H9 (cell line): ENCODE results near the gene KLRC4. TPM values are rescaled to one million over a fixed set of nuclear protein-coding genes. Genes with fewer than 3 reads are reported as not detected.

Experiments used
- DNase-seq: peaks from one replicate; pipeline ENCODE4 v3.0.0-alpha.2; 2017
- H2AFZ ChIP-seq: one replicate; pipeline ENCODE4 v1.6.1; 2013; ENCODE audit warnings: mild to moderate bottlenecking, low read length, control low read depth, moderate library complexity
- H2AK5ac ChIP-seq: 2 replicates; pipeline ENCODE4 v1.6.1; 2013; ENCODE audit warnings: low read length, control low read depth, mixed read lengths; ENCODE audit not compliant: insufficient read length
- H2BK120ac ChIP-seq: one replicate; pipeline ENCODE4 v1.6.1; 2013; ENCODE audit warnings: low read depth, mild to moderate bottlenecking, low read length, control low read depth, inconsistent platforms; ENCODE audit not compliant: poor library complexity, severe bottlenecking
- H2BK12ac ChIP-seq: 2 replicates; pipeline ENCODE4 v1.6.1; 2013; ENCODE audit warnings: low read length, control low read depth, mixed read lengths, low read depth; ENCODE audit not compliant: insufficient read length
- H2BK15ac ChIP-seq: 2 replicates; pipeline ENCODE4 v1.6.1; 2013; ENCODE audit warnings: low read depth, low read length, control low read depth
- H2BK20ac ChIP-seq: one replicate; pipeline ENCODE4 v1.6.1; 2013; ENCODE audit warnings: low read depth, mild to moderate bottlenecking, low read length, control low read depth, inconsistent platforms; ENCODE audit not compliant: poor library complexity, severe bottlenecking
- H2BK5ac ChIP-seq: 2 replicates; pipeline ENCODE4 v1.6.1; 2013; ENCODE audit warnings: low read length, control low read depth, mixed read lengths; ENCODE audit not compliant: insufficient read length
- H3K14ac ChIP-seq: 2 replicates; pipeline ENCODE4 v1.6.1; 2013; ENCODE audit warnings: low read length, control low read depth; ENCODE audit not compliant: insufficient read depth
- H3K18ac ChIP-seq: 2 replicates; pipeline ENCODE4 v1.6.1; 2013; ENCODE audit warnings: low read depth, mild to moderate bottlenecking, mixed read lengths, low read length, control low read depth; ENCODE audit not compliant: insufficient read length
- H3K23ac ChIP-seq: 2 replicates; pipeline ENCODE4 v1.6.1; 2013; ENCODE audit warnings: low read length, control low read depth, mixed read lengths, low read depth; ENCODE audit not compliant: insufficient read length
- H3K23me2 ChIP-seq: 2 replicates; pipeline ENCODE4 v1.6.1; 2013; ENCODE audit warnings: low read depth, mild to moderate bottlenecking, mixed read lengths, low read length, control low read depth; ENCODE audit not compliant: insufficient read length, poor library complexity, severe bottlenecking
- H3K27ac ChIP-seq: 2 replicates; pipeline ENCODE4 v1.5.1; 2013; ENCODE audit warnings: low read length, control low read depth, mixed read lengths, low read depth; ENCODE audit not compliant: insufficient read length
- H3K27me3 ChIP-seq: 2 replicates; pipeline ENCODE4 v1.6.1; 2013; ENCODE audit warnings: low read length, control low read depth, inconsistent platforms; ENCODE audit not compliant: insufficient read depth
- H3K4ac ChIP-seq: 2 replicates; pipeline ENCODE4 v1.6.1; 2013; ENCODE audit warnings: low read depth, mild to moderate bottlenecking, control low read depth, inconsistent platforms, low read length, moderate library complexity
- H3K4me1 ChIP-seq: 2 replicates; pipeline ENCODE4 v1.6.1; 2013; ENCODE audit warnings: low read length, control low read depth, inconsistent platforms; ENCODE audit not compliant: insufficient read depth
- H3K4me2 ChIP-seq: 2 replicates; pipeline ENCODE4 v1.6.1; 2013; ENCODE audit warnings: low read length, control low read depth, mixed read lengths; ENCODE audit not compliant: insufficient read length, insufficient read depth
- H3K56ac ChIP-seq: 2 replicates; pipeline ENCODE4 v1.6.1; 2013; ENCODE audit warnings: low read depth, mild to moderate bottlenecking, mixed read lengths, low read length, control low read depth; ENCODE audit not compliant: insufficient read length
- H3K79me1 ChIP-seq: 2 replicates; pipeline ENCODE4 v1.6.1; 2013; ENCODE audit warnings: low read depth, mild to moderate bottlenecking, moderate library complexity, low read length, control low read depth, inconsistent platforms; ENCODE audit not compliant: insufficient read depth, poor library complexity, severe bottlenecking
- H3K79me2 ChIP-seq: 2 replicates; pipeline ENCODE4 v1.6.1; 2013; ENCODE audit warnings: low read length, control low read depth, inconsistent platforms; ENCODE audit not compliant: insufficient read depth
- H3K9ac ChIP-seq: 2 replicates; pipeline ENCODE4 v1.6.1; 2013; ENCODE audit warnings: low read length, control low read depth, mixed read lengths; ENCODE audit not compliant: insufficient read length; ENCODE audit errors: extremely low read depth
- H3K9me3 ChIP-seq: one replicate; pipeline ENCODE4 v1.6.1; 2013; ENCODE audit warnings: low read depth, low read length, inconsistent platforms; ENCODE audit not compliant: control insufficient read depth
- H3T11ph ChIP-seq: one replicate; pipeline ENCODE4 v1.6.1; 2013; ENCODE audit warnings: mild to moderate bottlenecking, low read length, control low read depth, inconsistent platforms
- H4K20me1 ChIP-seq: one replicate; pipeline ENCODE4 v1.6.1; 2013; ENCODE audit not compliant: control insufficient read depth, insufficient read length, insufficient read depth
- H4K5ac ChIP-seq: 2 replicates; pipeline ENCODE4 v1.6.1; 2013; ENCODE audit warnings: low read depth, mild to moderate bottlenecking, mixed read lengths, low read length, control low read depth; ENCODE audit not compliant: insufficient read length
- H4K8ac ChIP-seq: replicated peaks from 2 replicates; pipeline ENCODE4 v1.6.1; 2013; ENCODE audit warnings: low read length, control low read depth, mixed read lengths, low read depth; ENCODE audit not compliant: insufficient read length
- H4K91ac ChIP-seq: 2 replicates; pipeline ENCODE4 v1.6.1; 2013; ENCODE audit warnings: low read depth, mild to moderate bottlenecking, moderate library complexity, mixed read lengths, low read length, control low read depth; ENCODE audit not compliant: insufficient read length
- H3K27ac Mint-ChIP-seq, 3 experiments: 2 replicates in 2 of 3; 3 replicates in 1 of 3; pipeline ENCODE4 v1.8.0; 2020 to 2021; ENCODE audit warnings: mixed read lengths in 3 of 3, mild to moderate bottlenecking in 1 of 3, moderate library complexity in 1 of 3
- H3K27me3 Mint-ChIP-seq: 2 replicates; pipeline ENCODE4 v1.8.0; 2021; ENCODE audit warnings: low read depth, mild to moderate bottlenecking, moderate library complexity, mixed read lengths
- H3K36me3 Mint-ChIP-seq, 3 experiments: 2 replicates in 2 of 3; 3 replicates in 1 of 3; pipeline ENCODE4 v1.8.0; 2020 to 2021; ENCODE audit warnings: low read depth in 3 of 3, mixed read lengths in 3 of 3; ENCODE audit not compliant: insufficient read depth in 1 of 3
- H3K4me1 Mint-ChIP-seq, 2 experiments: 2 replicates each; pipeline ENCODE4 v1.8.0; 2020; ENCODE audit warnings: mixed read lengths in 2 of 2
- H3K4me3 Mint-ChIP-seq, 2 experiments: 2 replicates in 1 of 2; 3 replicates in 1 of 2; pipeline ENCODE4 v1.8.0; 2020 to 2021; ENCODE audit warnings: mild to moderate bottlenecking in 2 of 2, mixed read lengths in 2 of 2, moderate library complexity in 1 of 2
- H3K9me3 Mint-ChIP-seq, 2 experiments: 2 replicates in 1 of 2; 3 replicates in 1 of 2; pipeline ENCODE4 v1.8.0; 2020; ENCODE audit warnings: mild to moderate bottlenecking in 2 of 2, mixed read lengths in 2 of 2, moderate library complexity in 1 of 2
- WGBS: extraction: QIAGEN DNeasy Blood & Tissue Kit; methylation state at CpG from one replicate; pipeline ENCODE4 v1.1.7; 2013; ENCODE audit warnings: missing lambda C conversion rate, low lambda C conversion rate, mixed read lengths; ENCODE audit not compliant: insufficient read length; ENCODE audit errors: extremely low coverage; 5-methylcytosine and 5-hydroxymethylcytosine counted together
- total RNA-seq: library from RNA; stranded (reverse); gene quantifications from 2 replicates; pipeline ENCODE4 v1.2.1, GENCODE V29; 2021
- TF ChIP-seq, protein P1 (sequence below): fragments of 200-600 bp; sonication (generic); conservative IDR thresholded peaks from 3 replicates; pipeline ENCODE4 v1.8.0; 2021; ENCODE audit warnings: antibody characterized with exemption, mild to moderate bottlenecking

Gene KLRC4
- total RNA-seq, 1 experiment from 2014 or later: not detected

DNA sequence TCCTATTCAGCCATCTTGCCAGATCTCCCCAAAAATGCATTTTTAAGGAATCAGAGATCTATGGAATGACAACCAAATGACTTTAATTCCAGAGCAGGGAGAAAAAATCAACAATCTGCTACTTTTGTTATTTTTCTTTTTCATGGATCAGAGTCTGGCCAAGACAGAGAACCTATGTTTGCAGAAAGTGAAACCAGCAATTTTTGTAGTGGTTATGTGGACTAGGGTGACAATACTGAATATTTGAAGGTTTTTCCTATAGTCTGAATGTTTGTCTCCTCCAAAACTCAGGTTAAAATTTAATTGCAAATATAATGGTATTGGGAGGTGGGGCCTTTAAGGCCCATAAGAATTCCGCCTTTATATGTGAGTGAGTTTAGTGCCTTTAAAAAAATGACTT lies 50.6 kb downstream of the KLRC4 start:
- Histone ChIP-seq H3K18ac (no peak overlapping the region), H3K14ac (no peak overlapping the region), H3K9ac (no peak overlapping the region), H3K79me2 (no peaks in the 10 kb centered on the region), H4K8ac (no peak overlapping the region), H3K27ac (no peak overlapping the region), H3K4me2 (no peak overlapping the region), H3K9me3 (no peaks in the 10 kb centered on the region), H3K4ac (no peak overlapping the region), H3K79me1 (no peaks in the 10 kb centered on the region), H2BK12ac (no peak overlapping the region), H2BK120ac (no peak overlapping the region), H2BK5ac (no peak overlapping the region), H2AFZ (no peak overlapping the region), H4K5ac (no peak overlapping the region), H3K23ac (no peak overlapping the region), H2BK20ac (no peak overlapping the region), H3K23me2 (peaks cover 4% of the 10 kb centered on the region), H3T11ph (no peak overlapping the region), H3K56ac (no peak overlapping the region), H4K20me1 (no peaks in the 10 kb centered on the region), H3K4me1 (peaks cover 7% of the 10 kb centered on the region; the same call in 1 of the 2 replicates), H3K27me3 (no peaks in the 10 kb centered on the region), H2BK15ac (no peak overlapping the region), H4K91ac (no peak overlapping the region), H2AK5ac (no peak overlapping the region)
- DNase-seq: no peak
- Mint-ChIP-seq H3K9me3 (peaks cover 7 to 8% of the 10 kb centered on the region in 2 experiments; a peak in 3 of 5 replicates), H3K4me3 (no peak overlapping the region), H3K27me3 (no peaks in the 10 kb centered on the region; the same call in 1 of the 2 replicates), H3K4me1 (peaks cover 33 to 34% of the 10 kb centered on the region in 2 experiments), H3K27ac (no peak overlapping the region), H3K36me3 (peaks cover 3 to 23% (median 3%) of the 10 kb centered on the region in 3 experiments; a peak in 6 of 7 replicates)
- TF ChIP-seq, protein P1, sequence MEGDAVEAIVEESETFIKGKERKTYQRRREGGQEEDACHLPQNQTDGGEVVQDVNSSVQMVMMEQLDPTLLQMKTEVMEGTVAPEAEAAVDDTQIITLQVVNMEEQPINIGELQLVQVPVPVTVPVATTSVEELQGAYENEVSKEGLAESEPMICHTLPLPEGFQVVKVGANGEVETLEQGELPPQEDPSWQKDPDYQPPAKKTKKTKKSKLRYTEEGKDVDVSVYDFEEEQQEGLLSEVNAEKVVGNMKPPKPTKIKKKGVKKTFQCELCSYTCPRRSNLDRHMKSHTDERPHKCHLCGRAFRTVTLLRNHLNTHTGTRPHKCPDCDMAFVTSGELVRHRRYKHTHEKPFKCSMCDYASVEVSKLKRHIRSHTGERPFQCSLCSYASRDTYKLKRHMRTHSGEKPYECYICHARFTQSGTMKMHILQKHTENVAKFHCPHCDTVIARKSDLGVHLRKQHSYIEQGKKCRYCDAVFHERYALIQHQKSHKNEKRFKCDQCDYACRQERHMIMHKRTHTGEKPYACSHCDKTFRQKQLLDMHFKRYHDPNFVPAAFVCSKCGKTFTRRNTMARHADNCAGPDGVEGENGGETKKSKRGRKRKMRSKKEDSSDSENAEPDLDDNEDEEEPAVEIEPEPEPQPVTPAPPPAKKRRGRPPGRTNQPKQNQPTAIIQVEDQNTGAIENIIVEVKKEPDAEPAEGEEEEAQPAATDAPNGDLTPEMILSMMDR: no peak
- no CpG with 5 or more reads among the region's 1 CpG for WGBS
